Neural cell (in vitro differentiated cells): ENCODE results near the gene KCNIP3.

Experiments
- CTCF ChIP-seq: fragments of 450-650 bp; IDR thresholded peaks from 2 replicates; pipeline ENCODE4 v1.5.1; 2014; ENCODE audit warnings: antibody characterized with exemption, mild to moderate bottlenecking, moderate library complexity; ENCODE audit not compliant: poor library complexity, severe bottlenecking
- EZH2 ChIP-seq: fragments of 200-600, 300-800 bp; shearing (Covaris generic), sonication (generic); IDR thresholded peaks from 2 replicates; pipeline ENCODE4 v1.6.1; 2014; ENCODE audit warnings: antibody characterized with exemption, low read length, borderline replicate concordance, mild to moderate bottlenecking; ENCODE audit not compliant: insufficient read depth, poor library complexity, severe bottlenecking
- POLR2AphosphoS5 ChIP-seq: IDR thresholded peaks from 2 replicates; pipeline ENCODE4 v1.6.1; 2012
- REST ChIP-seq: IDR thresholded peaks from 2 replicates; pipeline ENCODE4 v1.6.1; 2012; ENCODE audit warnings: borderline replicate concordance

DNA sequence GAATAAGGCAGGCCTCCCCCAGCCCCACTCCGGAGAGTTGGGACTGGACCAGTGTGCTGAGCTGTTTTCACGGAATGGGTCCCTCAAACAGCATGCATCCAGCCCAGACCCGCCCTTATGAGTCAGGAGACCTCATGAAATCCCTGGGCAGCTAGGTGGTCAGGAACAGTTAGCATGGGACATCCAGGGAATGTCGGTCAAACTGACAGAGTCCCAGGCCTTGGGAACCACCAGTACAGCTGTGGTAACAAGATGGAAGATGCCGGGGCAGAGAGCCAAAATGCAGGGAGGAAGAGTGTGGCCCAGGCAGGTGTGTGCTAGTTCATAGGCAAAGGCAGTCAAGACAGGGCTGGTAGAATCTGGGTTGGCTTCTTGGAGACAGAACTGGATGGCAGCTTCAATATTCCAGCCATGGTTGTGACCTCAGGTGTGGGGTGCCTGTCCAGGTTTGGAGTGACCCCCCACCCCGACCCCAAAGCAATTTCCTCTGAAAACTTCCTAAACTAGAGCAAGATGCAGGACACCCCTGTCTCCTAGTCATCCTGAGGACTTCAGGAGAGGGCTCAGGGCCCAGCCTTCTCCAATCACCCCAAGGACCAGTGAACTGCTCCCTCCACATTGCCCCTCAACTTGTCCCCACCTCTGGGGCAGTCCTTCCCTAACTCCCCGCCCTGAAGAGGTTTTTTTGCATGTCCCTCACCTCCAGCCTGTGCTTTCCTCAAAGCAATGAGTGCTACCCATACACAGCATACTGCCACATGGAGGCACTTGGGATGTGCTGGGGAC lies 46.5 kb downstream of the KCNIP3 start:
- TF ChIP-seq CTCF (no peak), EZH2 (no peak), POLR2AphosphoS5 (no peak), REST (no peak)
